ENCODE results near the gene RALY. TPM values are rescaled to one million over a fixed set of nuclear protein-coding genes. Genes with fewer than 3 reads are reported as not detected.

Gene RALY
- total RNA-seq, 2 experiments from 2014 or later: 136 to 163 TPM

DNA sequence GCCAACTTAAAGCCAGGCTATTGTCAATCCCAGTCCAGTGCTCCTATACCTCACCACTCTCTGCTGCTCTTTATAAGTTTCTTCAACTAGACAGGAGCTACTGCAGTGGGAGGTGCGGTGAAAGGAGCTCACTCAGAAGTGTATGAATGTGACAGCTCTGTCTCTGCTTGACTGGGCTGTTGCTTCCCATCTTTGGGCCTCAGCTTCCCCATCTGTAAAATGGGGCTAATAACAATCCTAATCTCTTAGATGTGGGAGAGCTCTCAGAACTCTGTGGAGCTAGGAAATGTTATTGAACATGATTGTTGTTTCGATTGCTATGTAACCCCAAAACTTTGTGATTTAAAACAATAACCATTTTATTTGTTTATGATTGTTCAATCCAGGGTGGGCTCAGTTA, 8.4 kb upstream of the RALY start:
- TF ChIP-seq, protein P1, sequence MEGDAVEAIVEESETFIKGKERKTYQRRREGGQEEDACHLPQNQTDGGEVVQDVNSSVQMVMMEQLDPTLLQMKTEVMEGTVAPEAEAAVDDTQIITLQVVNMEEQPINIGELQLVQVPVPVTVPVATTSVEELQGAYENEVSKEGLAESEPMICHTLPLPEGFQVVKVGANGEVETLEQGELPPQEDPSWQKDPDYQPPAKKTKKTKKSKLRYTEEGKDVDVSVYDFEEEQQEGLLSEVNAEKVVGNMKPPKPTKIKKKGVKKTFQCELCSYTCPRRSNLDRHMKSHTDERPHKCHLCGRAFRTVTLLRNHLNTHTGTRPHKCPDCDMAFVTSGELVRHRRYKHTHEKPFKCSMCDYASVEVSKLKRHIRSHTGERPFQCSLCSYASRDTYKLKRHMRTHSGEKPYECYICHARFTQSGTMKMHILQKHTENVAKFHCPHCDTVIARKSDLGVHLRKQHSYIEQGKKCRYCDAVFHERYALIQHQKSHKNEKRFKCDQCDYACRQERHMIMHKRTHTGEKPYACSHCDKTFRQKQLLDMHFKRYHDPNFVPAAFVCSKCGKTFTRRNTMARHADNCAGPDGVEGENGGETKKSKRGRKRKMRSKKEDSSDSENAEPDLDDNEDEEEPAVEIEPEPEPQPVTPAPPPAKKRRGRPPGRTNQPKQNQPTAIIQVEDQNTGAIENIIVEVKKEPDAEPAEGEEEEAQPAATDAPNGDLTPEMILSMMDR (conservative IDR thresholded peaks at IDR 0.05; ENCODE audit: low read length): no peak
- no peak for TF ChIP-seq EZH2phosphoT487 (IDR thresholded peaks at IDR 0.05; ENCODE audit: borderline replicate concordance, low read depth, low read length)
- BruUV-seq (replicated peaks): no TSS peak
- Histone ChIP-seq H3K79me2 (ENCODE audit: insufficient read depth, low read depth, low read length) (no peaks in the 10 kb centered on the region), H3K4me2 (ENCODE audit: low read length) (no peak overlapping the region), H3K9me2 (ENCODE audit: insufficient read depth, low read length) (no peaks in the 10 kb centered on the region), H4K20me1 (ENCODE audit: insufficient read depth, low read length) (no peaks in the 10 kb centered on the region), H3K4me1 (ENCODE audit: insufficient read depth, low read length, poor library complexity, severe bottlenecking) (no peaks in the 10 kb centered on the region), H3K4me3 (ENCODE audit: low read depth, low read length, poor library complexity, severe bottlenecking) (no peak overlapping the region), H3K9me3 (ENCODE audit: low read length) (no peaks in the 10 kb centered on the region), H3K36me3 (ENCODE audit: insufficient read depth, low read length) (no peaks in the 10 kb centered on the region), H2AFZ (ENCODE audit: low read length) (no peak overlapping the region), H3K27ac (ENCODE audit: low read depth, low read length, poor library complexity, severe bottlenecking) (no peak overlapping the region)
- POLR2A ChIA-PET: interaction anchor here (0.6 kb wide), 1 partner anchor 127 kb away, joined by 3 read pairs; no protein-coding TSS in a partner anchor
- intact Hi-C loops (cut with micrococcal nuclease; ENCODE audit: unreplicated experiment): no loop called here
- DNase-seq (ENCODE audit: low spot score): no peak
- CTCF ChIA-PET (ENCODE audit: unreplicated experiment): no interaction called here

DNA sequence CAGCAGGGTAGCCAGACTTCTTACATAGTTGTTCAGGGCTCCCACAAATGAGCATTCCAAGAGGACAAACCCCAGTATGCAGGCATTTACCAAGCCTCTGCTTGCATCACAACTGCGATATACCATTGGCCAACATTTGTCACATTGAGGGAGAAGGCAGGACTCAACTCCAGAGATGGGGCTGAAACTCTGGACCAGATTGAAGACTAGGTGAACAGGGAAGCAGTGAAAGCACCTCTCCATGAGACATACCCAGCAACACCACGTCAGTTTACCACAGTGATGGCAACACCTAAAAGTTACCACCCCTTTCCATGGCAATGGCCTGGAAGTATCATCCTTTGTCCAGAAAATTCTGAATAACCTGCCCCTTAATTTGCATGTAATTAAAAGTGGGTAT, 7.9 kb upstream of the RALY start:
- H3K79me2 ChIP-seq (ENCODE audit: insufficient read depth, low read depth, low read length): no peaks in the 10 kb centered on the region
- CTCF ChIA-PET (ENCODE audit: unreplicated experiment): no interaction called here
- intact Hi-C loops (cut with micrococcal nuclease; ENCODE audit: unreplicated experiment): no loop called here
- no peak overlapping the region for H3K4me2 ChIP-seq (ENCODE audit: low read length)
- H3K36me3 ChIP-seq (ENCODE audit: insufficient read depth, low read length): no peaks in the 10 kb centered on the region; the same call in 1 of the 2 replicates
- H3K4me3 ChIP-seq (ENCODE audit: low read depth, low read length, poor library complexity, severe bottlenecking): no peak overlapping the region
- DNase-seq (ENCODE audit: low spot score): no peak
- H3K9me3 ChIP-seq (ENCODE audit: low read length): no peaks in the 10 kb centered on the region
- POLR2A ChIA-PET: no interaction called here
- no peak overlapping the region for H2AFZ ChIP-seq (ENCODE audit: low read length)
- TF ChIP-seq EZH2phosphoT487 (IDR thresholded peaks at IDR 0.05; ENCODE audit: borderline replicate concordance, low read depth, low read length): no peak
- TF ChIP-seq, protein P1 (conservative IDR thresholded peaks at IDR 0.05; ENCODE audit: low read length): no peak
- H3K27ac ChIP-seq (ENCODE audit: low read depth, low read length, poor library complexity, severe bottlenecking): no peak overlapping the region
- BruUV-seq (replicated peaks): no TSS peak
- peaks cover 5% of the 10 kb centered on the region for H3K4me1 ChIP-seq (ENCODE audit: insufficient read depth, low read length, poor library complexity, severe bottlenecking)
- H4K20me1 ChIP-seq (ENCODE audit: insufficient read depth, low read length): no peaks in the 10 kb centered on the region
- H3K9me2 ChIP-seq (ENCODE audit: insufficient read depth, low read length): no peaks in the 10 kb centered on the region

DNA sequence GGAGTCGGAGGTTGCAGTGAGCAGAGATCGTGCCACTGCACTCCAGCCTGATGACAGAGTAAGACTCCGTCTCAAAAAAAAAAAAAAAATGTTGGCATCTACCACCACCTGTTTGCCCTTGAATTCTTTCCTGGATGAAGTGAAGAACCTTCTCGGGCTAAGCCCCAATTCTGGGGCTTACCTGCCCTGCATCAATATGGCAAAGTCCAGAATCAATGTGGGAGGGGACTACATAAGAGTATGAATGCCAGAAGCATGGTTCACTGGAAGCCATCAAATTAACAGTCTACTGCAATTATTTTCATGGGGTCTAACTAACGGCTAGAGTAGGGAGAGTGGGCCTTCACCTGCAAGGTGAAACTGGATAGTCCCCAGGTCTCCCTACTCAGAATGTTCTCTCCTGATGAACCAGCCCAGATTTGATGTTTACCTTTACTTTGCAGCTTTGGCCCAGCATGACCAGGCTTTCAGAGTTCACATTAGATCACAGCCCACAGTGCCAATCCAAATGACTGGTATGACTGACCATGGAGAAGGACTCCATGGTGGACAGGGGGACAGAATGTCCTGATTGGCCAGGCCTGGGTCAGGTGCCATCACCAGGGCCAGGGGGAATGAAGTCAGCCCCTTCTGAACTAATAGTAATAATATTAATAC, 7.0 kb upstream of the RALY start:
- DNase-seq (ENCODE audit: low spot score): no peak
- Histone ChIP-seq H3K9me3 (ENCODE audit: low read length) (no peaks in the 10 kb centered on the region), H3K9me2 (ENCODE audit: insufficient read depth, low read length) (no peaks in the 10 kb centered on the region), H3K79me2 (ENCODE audit: insufficient read depth, low read depth, low read length) (peaks cover 3% of the 10 kb centered on the region; the same call in 1 of the 2 replicates), H3K36me3 (ENCODE audit: insufficient read depth, low read length) (peaks cover 5% of the 10 kb centered on the region), H4K20me1 (ENCODE audit: insufficient read depth, low read length) (no peaks in the 10 kb centered on the region), H3K4me2 (ENCODE audit: low read length) (no peak overlapping the region), H3K4me3 (ENCODE audit: low read depth, low read length, poor library complexity, severe bottlenecking) (no peak overlapping the region), H3K4me1 (ENCODE audit: insufficient read depth, low read length, poor library complexity, severe bottlenecking) (peaks cover 13% of the 10 kb centered on the region), H3K27ac (ENCODE audit: low read depth, low read length, poor library complexity, severe bottlenecking) (no peak overlapping the region), H2AFZ (ENCODE audit: low read length) (no peak overlapping the region)
- no TSS peak for BruUV-seq (replicated peaks)
- ChIA-PET CTCF (ENCODE audit: unreplicated experiment) (no interaction called here), POLR2A (no interaction called here)
- no peak for TF ChIP-seq EZH2phosphoT487 (IDR thresholded peaks at IDR 0.05; ENCODE audit: borderline replicate concordance, low read depth, low read length)
- TF ChIP-seq, protein P1 (conservative IDR thresholded peaks at IDR 0.05; ENCODE audit: low read length): no peak
- intact Hi-C loops (cut with micrococcal nuclease; ENCODE audit: unreplicated experiment): no loop called here
